CD1c-positive myeloid dendritic cell (primary cell): ENCODE measurements around the gene ZNF385C.

Source experiments
- DNase-seq: peaks from one replicate; pipeline ENCODE4 v3.0.0-alpha.2; 2016; ENCODE audit errors: extremely low spot score

ZNF385C gene

DNA sequence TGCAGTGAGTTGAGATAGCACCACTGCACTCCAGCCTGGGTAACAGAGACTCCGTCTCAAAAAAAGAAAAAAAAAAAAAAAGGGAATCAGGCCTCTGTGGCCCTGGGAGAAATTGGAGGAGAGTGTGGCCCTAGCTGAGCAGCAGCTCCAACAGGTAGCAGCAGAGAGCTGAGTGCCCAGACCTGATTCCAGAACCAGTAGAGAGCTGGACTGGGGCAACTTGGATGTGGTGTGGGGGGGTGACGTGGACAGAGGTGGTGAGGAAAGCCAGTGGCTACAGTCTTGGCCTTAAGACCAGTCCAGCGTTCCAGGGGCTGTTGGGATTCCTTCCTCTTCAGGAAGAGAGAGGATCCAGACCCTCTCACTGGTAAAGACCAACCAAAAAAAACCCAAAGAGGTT lies 26.0 kb upstream of the ZNF385C start:
- no peak for DNase-seq

DNA sequence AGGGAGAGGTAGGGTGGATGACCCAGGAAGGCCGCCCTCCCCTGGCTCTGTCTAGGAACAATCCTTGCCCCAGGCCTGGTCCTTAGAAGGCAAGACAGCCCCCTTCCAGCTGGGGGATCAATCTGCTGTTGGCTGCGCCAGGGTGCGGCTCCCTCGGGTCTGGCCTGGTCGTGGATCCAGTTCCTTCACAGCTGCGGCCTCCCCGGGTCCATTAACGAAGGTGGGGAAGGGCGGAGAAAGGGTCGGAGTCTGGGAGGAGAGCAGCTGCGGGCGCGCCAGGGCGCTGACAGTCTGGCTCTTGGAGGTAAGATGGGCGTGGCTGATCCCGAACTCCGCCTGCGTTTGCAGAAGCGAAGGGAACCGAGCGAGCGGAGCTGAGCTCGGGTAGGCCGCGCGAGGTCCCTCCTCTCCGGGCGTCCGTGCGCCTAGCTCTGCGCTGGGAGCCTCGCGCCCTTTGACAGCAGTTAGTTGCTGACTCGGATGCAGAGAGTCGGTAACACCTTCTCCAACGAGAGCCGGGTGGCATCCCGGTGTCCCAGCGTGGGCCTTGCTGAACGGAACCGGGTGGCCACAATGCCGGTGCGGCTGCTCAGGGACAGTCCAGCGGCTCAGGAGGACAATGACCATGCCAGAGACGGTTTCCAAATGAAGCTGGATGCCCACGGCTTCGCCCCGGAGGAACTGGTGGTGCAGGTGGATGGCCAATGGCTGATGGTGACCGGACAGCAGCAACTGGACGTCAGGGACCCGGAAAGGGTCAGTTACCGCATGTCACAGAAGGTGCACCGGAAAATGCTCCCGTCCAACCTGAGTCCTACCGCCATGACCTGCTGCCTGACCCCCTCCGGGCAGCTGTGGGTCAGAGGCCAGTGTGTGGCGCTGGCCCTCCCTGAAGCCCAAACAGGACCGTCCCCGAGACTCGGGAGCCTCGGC lies 24.4 kb upstream of the ZNF385C start, which contains the start of gene HSPB9:
Gene HSPB9, plus strand, starts transcription at position 434 of the 933 bp plus-strand sequence. Its CDS starts 47 bp downstream, at position 481.
- no peak for DNase-seq

DNA sequence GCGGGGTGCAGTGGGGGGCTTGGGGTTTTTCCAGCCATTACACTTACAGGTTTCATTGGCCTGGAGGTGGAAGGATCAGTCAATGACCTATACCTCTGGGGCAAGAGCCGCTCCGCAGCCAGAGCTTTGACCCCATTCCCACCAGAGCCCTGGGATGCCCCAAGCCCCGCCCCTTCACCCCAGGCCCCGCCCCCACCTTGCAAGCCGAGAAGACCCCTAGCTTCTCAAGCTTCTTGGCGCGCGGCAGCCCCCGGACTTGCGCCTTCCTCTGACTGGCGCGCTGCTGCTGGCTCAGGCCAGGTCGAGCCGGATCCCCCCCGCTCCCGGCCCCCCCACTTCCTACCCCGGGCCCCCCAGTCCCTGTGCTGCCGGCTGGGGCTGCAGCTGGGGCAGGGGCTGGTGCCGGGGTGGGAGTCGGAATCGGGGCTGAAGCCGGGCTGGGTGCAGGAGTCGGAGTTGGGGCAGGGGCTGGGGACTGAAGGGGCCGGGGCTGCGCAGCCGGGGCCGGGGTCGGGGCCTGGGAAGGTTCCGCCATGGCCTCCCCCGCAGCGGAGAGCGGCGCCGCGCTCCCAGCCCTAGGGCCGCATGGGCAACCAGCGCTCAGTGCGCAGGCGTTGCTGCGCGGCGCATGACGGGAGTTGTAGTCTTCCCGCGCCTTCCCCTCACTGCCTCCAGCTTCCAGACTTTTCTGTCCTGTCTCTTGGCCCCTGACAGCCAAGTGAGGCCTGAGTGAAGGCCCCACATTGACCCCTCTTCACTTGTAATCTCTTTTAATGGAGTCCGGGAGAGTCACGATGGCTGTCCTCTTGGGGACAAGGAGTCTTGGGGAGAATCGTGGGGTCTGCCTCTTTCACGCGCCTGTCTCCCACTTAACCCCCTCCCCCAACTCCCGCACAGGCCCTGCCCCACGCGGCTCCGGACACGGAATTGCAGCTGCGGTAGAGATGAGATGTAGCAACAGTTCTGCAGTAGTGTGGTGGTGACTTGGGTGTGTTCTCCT lies 22.8 kb upstream of the ZNF385C start, which contains the start of gene KAT2A:
Gene KAT2A, minus strand, starts transcription at position 598 of the 1,000 bp plus-strand sequence. Its CDS starts 63 bp downstream, at position 535.
- DNase-seq, result peak; percentile 88

DNA sequence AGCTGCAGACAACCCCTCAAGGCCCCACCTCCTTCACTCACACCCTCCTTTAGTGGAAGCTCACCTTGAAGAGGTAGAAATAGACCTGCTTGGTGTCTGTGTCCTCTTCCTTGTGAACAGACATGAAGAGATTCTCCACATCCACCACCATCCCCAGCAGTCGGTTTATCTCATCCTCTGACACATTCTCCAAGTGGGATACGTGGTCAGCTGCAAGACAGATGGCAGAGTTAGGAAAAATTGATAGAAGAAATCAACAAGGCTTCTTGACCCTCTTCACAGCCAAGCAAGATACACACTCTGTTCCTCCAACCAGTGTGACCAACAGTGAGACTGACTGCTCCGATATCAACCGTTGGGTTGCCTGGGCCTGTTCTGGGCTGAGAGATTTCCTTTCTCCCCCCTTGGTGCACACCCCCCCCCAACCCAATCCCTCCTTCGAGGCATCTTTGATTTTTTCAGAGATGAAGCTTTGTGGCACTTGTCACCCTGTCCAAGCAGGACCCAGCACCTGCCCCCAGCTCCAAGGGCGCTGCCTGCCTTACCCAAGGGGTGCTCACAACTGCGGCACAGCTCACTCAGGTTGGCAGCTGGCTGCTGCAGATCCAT lies 22.0 kb upstream of the ZNF385C start:
- no peak for DNase-seq

DNA sequence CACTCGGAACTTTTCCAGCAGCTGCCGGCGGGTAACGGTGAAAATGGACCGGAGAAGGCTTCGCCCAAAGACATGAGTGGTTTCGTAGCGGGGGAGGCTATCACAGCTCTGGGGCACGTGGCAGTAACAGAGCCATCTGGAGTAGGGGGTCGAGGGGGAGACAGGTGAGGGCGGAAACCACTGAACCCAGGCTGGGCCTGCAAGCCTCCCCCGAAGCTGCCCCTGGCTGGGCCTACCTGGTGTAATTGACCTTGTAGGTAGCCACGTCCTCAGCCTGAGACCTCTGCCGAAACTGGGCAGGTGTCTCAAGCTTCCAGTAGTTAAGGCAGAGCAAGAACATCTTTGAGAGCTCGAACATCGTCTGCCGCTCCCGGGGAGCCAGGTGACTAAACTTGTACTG lies 21.0 kb upstream of the ZNF385C start:
- no peak for DNase-seq

DNA sequence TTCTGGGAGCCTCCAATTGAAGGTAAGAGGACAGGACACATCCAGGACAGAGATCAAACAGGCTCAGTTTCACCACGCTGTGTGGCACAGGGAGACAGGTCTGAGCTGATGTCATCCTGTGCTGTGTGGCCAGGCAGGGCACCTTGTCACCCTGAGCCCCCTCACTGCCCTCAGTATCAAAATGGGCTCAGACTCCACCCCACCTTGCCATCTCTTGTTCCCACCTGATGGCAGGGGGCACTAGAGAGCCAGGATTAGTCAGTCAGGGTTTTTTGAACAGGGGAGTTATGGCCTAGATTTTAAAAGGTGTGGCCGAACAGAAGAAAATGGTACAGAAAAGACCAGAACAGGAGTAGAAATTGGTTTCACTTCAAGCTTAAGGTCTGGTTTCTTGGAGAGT lies 20.3 kb upstream of the ZNF385C start:
- peak; percentile 37 for DNase-seq

DNA sequence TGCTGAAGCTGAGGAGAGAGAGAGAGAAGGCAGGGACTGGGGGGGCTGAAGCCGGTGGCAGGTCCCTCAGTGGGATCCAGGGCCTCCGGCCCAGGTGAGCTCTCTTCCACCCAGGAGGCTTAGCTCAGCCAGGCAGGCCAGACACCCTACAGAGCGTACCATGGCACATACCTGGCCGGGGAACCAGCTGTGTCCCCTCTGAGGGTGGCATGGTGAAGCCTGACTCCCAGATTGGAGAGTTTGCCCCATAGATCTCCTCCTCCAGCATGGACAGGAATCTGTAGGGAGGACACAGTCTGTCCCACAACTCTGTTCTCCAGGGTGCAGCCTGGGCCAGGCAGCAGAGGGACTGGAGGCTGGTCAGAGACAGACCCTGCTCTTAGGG lies 19.8 kb upstream of the ZNF385C start:
- DNase-seq, result no peak

DNA sequence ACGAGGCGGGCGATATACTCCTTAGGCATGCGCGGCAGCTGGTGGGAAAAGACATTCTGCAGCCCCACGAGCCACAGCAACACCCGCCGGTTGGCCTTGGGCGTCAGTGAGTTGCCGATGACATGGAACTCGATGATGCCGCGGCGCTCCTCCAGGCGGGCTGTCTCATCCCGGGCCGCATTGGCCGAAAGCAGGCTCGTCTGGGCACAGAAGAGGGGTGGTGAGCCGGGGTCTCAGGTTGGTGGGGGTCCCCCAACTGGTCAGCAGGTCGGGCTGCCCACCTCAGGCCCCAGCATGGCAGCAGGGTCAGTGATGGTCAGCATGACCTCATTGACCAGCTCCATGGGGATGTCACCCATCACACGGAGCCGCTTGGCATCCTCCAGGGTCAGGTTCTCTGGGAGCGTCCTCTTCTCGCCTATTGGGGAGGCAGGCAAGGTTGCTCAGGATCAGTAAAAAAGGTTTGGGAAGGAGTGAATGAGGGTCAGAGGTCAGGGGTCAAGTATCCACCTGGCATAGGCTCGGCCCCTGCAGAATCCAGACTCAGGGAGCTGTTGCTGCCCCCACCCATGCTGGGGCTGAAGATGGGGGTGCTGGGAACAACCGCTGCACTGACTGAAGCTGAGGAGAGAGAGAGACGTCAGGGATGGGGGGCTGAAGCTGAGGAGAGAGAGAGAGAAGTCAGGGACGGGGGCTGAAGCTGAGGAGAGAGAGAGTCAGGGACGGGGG lies 19.3 kb upstream of the ZNF385C start:
- no peak for DNase-seq

DNA sequence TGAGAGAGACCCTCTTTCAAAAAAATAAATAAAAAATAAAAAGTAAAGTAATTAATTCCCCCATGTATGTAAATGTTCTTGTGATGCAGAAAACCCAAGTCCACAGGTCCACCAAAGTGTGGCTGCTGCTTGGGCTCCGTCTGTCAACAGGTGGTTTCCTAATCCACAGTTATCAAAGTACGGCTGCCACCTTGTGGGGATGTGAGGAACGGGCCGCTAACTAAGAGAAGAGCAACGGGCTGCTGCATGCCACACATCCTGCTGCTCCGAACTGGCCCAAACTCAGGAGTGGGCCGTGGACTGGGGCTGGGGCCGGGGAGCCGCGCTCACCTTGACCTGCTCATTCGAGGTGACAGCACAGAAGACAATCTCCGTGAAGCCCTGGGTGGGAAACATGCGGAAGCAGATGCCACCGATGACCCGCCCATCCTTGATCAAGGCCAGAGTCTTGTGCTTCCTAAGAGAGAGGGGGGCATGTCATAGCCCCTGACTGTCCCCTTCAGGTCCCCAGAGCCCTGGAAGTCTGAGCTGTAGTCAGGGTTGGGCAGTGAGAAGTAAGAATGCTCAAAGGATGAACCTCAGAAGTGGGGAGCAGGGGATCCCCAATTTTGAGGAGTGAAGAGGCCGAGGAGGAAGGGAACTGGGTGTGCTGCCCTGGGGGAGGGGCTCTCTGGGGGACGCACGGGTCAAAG lies 18.6 kb upstream of the ZNF385C start:
- peak; percentile 87 for DNase-seq

DNA sequence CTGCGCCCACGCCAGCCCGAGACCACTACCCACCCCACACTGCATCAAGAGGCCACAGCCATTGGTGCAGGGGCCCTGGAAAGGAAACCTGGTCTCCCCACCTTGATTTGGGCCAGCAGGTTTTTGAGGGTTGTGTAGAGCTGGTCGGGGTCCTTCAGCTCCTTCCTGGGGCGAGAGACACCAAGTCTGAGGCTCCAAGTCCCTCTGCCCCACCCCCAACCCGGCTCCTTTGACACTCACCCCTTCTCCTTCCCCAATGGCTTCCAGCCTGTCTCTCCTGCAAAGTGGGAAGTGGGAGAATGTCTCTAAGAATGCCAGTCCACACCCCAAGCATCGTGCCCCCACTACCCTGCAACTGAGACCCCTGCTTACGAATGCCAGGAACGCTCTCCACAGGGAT lies 15.8 kb upstream of the ZNF385C start:
- no peak for DNase-seq

DNA sequence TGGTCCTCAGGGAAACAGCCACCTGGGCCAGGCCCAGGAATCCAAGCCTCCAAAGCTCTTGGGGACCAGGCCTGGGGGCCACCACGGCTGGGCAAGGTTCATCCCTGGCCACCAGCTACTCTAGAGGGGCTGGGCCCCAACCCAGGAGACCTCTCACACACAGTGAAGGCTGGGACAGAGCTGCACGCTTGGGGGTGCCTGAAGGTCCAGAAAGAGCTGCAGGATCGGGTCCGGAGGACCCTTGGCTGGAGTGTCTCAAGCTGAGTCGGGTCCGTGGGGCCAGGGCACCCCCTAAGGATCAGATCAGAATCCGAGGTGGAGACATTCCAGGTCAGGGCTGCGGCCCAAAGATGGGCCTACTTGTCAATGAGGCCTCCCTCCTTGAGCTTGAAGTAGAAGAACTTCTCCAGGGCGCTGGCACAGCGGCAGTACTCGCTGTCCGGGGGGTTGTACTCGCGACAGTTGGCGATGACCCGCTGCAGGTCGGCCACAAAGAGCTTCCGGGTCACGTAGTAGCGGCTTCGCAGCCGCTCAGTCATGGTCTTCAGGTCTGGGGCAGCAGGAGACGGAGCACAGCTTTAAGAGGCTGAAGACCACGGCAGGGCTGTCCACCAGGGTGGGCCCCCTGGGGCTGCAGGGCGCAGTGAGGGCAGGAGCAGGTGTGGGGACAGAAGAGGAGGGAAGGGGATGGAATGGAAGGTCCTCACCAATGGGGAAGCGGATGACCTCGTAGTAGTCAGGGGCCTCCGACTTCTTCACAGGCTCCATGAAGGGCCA lies 15.2 kb upstream of the ZNF385C start:
- no peak for DNase-seq

DNA sequence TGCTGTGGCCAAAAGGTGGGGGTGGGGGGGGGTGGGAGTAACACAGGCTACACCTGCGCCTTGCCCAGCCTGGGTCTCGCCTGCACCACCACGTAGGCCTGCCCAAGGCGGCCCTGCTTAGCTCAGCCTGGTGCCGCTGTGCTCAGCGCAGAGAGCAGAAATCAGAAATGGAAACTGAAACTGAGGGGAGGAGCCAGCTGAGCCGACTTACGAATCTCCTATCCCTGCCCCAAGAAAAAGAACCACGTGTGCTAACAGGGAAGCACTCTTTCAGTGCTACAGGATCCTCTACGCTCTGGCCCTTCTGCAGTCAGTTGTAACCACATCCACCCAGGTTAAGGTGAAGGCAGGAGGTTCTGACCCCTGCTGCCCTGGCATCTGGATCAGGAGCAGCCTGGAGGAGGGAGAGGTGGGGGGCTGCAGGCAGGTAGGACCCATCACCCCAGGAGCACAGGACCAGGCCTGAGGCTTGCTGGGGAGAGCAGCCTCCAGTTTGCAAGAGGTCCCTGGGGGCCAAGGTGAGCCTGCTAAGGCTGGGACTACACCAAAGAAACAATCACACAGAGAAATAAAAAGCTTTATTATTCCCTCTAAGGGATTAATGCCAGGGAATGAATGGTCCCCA lies 14.4 kb upstream of the ZNF385C start, which contains the start of gene DHX58:
Gene DHX58, minus strand, starts transcription at position 163 of the 625 bp plus-strand sequence. CDS start 822 bp downstream, outside the sequence.
- peak; percentile 92 for DNase-seq

DNA sequence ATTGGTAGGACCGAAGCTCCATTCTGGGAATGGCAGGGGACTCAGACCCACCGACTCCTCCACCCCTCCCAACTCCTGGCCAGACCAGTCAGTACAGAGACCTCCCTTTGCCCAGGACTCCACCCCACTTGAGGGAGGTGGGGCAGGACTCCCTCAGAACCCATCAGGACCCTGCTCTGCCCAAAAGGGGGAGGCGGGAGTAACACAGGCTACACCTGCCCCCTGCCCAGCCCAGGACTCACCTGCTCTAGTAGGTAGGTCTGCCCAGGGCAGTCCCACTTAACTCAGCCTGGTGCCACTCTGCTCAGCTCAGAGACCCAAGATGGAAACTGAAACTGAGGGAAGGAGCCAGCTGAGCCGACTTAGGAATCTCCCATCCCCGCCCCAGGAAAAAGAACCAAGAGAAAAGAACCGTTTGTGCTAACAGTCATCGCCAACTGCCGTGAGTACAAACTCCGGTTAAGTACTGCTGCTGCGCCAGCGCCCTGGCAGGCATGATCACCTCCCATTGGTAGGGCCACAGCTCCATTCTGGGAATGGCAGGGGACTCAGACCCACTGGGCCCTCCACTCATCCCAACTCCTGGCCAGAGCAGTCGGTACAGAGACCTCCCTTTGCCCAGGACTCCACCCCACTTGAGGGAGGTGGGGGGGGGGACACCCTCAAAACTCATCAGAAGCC lies 13.7 kb upstream of the ZNF385C start:
- DNase-seq, result peak; percentile 19

DNA sequence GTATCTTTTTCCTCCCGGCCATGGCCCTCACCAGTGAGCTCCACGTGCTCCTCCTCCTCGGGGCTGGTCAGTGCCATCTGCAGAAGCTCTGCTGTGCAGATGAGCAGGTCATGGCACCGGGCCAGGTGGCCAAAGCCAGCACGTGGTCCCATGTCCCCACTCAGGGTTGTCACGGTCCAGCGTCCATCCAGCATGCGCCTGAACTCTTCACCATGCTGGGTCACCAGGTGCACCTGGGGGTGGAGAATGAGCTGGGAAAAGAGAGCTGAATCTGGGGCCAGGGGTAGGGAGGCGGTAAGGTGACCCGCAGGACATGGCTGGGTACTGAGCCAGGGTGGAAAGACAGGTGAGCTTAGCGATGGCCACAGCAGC lies 13.0 kb upstream of the ZNF385C start:
- DNase-seq, result no peak

DNA sequence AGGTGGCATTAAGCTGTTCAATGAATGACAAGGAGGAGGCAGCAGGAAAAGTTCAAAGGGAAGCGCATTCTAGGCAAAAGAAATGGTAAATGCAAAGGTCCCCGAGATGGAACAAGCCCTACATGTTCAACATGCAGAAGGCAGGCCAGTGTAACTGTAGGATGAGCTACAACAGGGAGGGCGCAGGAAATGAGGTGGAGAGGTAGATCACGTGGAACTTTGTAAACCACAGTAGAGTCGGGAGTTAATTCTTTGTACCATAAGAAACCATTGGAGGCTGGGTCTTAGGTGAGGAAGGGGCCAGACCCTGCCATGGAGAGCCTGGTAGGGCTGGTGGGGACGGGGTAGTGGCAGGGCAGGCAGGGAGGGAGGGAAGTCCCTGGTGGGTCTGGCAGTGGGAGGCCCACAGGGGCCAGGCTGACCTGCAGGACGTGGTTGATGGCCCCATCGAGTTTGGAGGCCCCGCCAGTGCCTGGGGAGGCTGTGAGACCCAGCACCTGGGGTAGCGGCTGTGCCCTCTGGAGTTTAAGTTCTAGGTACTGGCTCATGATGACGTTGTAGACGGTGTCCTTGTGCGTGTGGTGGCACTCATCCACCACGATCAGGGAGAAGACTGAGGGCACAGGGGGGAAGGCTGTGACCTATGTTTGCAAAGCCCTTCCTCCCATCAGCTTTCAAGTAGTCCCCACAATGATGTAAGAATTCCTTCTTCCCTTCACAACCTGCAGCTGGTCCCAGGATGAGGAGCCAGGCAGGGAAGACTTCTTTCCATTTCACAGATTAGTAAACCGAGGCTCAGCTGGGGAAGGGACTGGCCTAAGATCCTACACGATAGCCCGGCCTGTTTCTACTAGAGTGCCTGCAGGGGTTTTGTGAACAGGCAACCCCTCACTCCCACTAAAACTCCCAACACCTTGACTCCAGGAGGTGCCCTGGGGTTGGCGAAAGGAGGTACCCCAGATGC lies 12.3 kb upstream of the ZNF385C start:
- DNase-seq, result no peak

DNA sequence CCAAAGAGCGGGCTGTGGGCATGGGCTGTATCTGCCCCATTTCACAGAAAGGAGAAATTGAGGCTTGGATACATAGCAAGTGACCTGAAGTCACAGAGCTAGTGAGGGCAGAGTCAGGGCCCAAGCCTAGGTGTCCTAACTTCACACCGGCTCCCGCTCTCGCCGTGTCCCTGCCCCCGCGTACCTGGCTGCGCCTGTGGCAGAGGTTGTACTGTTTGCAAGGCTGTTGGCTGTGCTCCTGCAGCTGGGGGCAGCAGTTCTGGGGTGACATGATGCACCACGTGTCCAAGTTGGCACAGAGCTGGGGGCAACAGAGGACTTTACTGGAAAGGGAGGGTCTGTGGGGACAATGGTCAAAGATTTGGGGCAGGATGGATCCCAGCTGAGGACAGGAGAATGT lies 10.8 kb upstream of the ZNF385C start:
- DNase-seq, result no peak
